Caco-2 (cell line): Measurements from ENCODE around the gene KCNH8. TPM values are rescaled to one million over a fixed set of nuclear protein-coding genes. Genes with fewer than 3 reads are reported as not detected.

Source experiments
- BruUV-seq: library from RNA; stranded (reverse); fragments of 400-500 nt; replicated peaks from 2 replicates; lab custom pipeline; 2021; lab: Mats Ljungman, UMichigan
- CTCF ChIA-PET: fragments of 300-600 bp; sonication (Branson Sonifier 250); formaldehyde crosslinking; loops from one replicate; lab custom pipeline; 2022; ENCODE audit warnings: antibody characterized with exemption; lab: Charles Lee
- POLR2A ChIA-PET: fragments of 300-600 bp; sonication (Branson Sonifier 250); formaldehyde crosslinking; loops from one replicate; lab custom pipeline; 2022; ENCODE audit warnings: antibody characterized with exemption; lab: Charles Lee
- DNase-seq, 2 experiments: peaks; one replicate each; pipeline versions ENCODE4 v3.0.0 to v3.0.0-alpha.2; 2020 to 2022
- H3K27me3 ChIP-seq: replicated peaks from 2 replicates; pipeline ENCODE4 v1.6.0; 2011; ENCODE audit warnings: low read length; ENCODE audit not compliant: control insufficient read depth, insufficient read depth
- H3K36me3 ChIP-seq: 2 replicates; pipeline ENCODE4 v1.5.1; 2011; ENCODE audit warnings: low read length; ENCODE audit not compliant: control insufficient read depth, insufficient read depth
- H3K4me1 ChIP-seq: fragments of 250-450 bp; sonication (Bioruptor Pico); 2 replicates; pipeline ENCODE4 v1.5.1; 2020; ENCODE audit warnings: mild to moderate bottlenecking
- H3K4me3 ChIP-seq: 2 replicates; pipeline ENCODE4 v1.5.1; 2011; ENCODE audit warnings: low read depth, mild to moderate bottlenecking, control low read depth, low read length
- H3K9me3 ChIP-seq: fragments of 250-450 bp; sonication (Bioruptor Pico); 2 replicates; pipeline ENCODE4 v1.5.1; 2020; ENCODE audit warnings: mild to moderate bottlenecking, moderate library complexity
- H3K27ac Mint-ChIP-seq: one replicate; pipeline ENCODE4 v1.8.0; 2022; ENCODE audit warnings: mixed read lengths; ENCODE audit not compliant: unreplicated experiment
- H3K27me3 Mint-ChIP-seq: one replicate; pipeline ENCODE4 v1.8.0; 2022; ENCODE audit warnings: mixed read lengths; ENCODE audit not compliant: insufficient read depth, unreplicated experiment
- H3K36me3 Mint-ChIP-seq: one replicate; pipeline ENCODE4 v1.8.0; 2022; ENCODE audit warnings: mild to moderate bottlenecking, mixed read lengths; ENCODE audit not compliant: insufficient read depth, unreplicated experiment
- H3K4me1 Mint-ChIP-seq: one replicate; pipeline ENCODE4 v1.8.0; 2022; ENCODE audit warnings: low read depth, mixed read lengths; ENCODE audit not compliant: unreplicated experiment
- H3K4me3 Mint-ChIP-seq: one replicate; pipeline ENCODE4 v1.8.0; 2022; ENCODE audit warnings: mild to moderate bottlenecking, moderate library complexity, mixed read lengths; ENCODE audit not compliant: unreplicated experiment
- H3K9me3 Mint-ChIP-seq: one replicate; pipeline ENCODE4 v1.8.0; 2022; ENCODE audit warnings: mixed read lengths; ENCODE audit not compliant: unreplicated experiment
- intact Hi-C: fragments of 100-400 bp; cut with micrococcal nuclease; formaldehyde crosslinking; loops from one replicate; pipeline ENCODE4 v1.10.0; 2022; ENCODE audit not compliant: unreplicated experiment
- total RNA-seq: library from RNA; stranded (reverse); gene quantifications from 2 replicates; pipeline ENCODE4 v1.2.3, GENCODE V29; 2022
- TF ChIP-seq, protein P1 (sequence below), 2 experiments: fragments of 200-600 bp in 1 of 2; IDR thresholded peaks; 1 replicate in 1 of 2; 2 replicates in 1 of 2; pipeline versions ENCODE4 v1.5.1 to v1.8.0; 2011 to 2022; ENCODE audit warnings: antibody characterized with exemption in 1 of 2, control low read depth in 1 of 2, inconsistent platforms in 1 of 2, low read depth in 1 of 2, low read length in 1 of 2, mild to moderate bottlenecking in 1 of 2, moderate library complexity in 1 of 2; ENCODE audit not compliant: insufficient read depth in 1 of 2, severe bottlenecking in 1 of 2, unreplicated experiment in 1 of 2

The KCNH8 gene
- total RNA-seq, 1 experiment from 2014 or later = 0.07 TPM

DNA sequence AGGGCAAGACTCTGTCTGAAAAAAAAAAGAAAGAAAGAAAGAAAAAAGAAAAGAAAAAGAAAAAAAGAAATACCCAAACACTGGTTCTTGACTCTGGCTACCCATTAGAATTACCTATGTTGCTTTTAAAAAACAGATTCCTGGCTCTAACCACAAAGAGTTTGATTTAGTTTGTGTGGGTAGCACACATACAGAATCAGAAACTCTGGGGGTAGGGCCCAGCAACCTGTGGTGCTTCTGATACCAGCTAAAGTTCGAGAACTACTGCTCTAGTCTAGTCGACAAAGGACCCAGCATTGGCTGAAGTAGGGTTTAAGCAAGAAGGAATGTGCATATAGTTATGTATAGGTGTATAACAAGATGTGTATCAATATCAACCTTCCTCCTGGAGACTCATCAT is 393.0 kb downstream of the KCNH8 start:
- H3K27me3 ChIP-seq = no peaks in the 10 kb centered on the region
- Mint-ChIP-seq H3K4me1 (no peaks in the 10 kb centered on the region), H3K36me3 (no peaks in the 10 kb centered on the region), H3K27me3 (peaks cover 3% of the 10 kb centered on the region), H3K9me3 (no peaks in the 10 kb centered on the region), H3K4me3 (no peak overlapping the region), H3K27ac (no peak overlapping the region)
- no peak for DNase-seq
- H3K9me3 ChIP-seq = no peaks in the 10 kb centered on the region
- CTCF ChIA-PET = no interaction called here
- no peak overlapping the region for H3K4me3 ChIP-seq
- H3K4me1 ChIP-seq = no peaks in the 10 kb centered on the region
- BruUV-seq = no TSS peak
- intact Hi-C loops = no loop called here
- H3K36me3 ChIP-seq = no peaks in the 10 kb centered on the region
- POLR2A ChIA-PET = no interaction called here
- TF ChIP-seq, protein P1, sequence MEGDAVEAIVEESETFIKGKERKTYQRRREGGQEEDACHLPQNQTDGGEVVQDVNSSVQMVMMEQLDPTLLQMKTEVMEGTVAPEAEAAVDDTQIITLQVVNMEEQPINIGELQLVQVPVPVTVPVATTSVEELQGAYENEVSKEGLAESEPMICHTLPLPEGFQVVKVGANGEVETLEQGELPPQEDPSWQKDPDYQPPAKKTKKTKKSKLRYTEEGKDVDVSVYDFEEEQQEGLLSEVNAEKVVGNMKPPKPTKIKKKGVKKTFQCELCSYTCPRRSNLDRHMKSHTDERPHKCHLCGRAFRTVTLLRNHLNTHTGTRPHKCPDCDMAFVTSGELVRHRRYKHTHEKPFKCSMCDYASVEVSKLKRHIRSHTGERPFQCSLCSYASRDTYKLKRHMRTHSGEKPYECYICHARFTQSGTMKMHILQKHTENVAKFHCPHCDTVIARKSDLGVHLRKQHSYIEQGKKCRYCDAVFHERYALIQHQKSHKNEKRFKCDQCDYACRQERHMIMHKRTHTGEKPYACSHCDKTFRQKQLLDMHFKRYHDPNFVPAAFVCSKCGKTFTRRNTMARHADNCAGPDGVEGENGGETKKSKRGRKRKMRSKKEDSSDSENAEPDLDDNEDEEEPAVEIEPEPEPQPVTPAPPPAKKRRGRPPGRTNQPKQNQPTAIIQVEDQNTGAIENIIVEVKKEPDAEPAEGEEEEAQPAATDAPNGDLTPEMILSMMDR (IDR thresholded peaks at IDR 0.05; ENCODE audit: insufficient read depth in 1 of 2, low read depth in 1 of 2, low read length in 1 of 2, severe bottlenecking in 1 of 2, unreplicated experiment in 1 of 2) = no peak

DNA sequence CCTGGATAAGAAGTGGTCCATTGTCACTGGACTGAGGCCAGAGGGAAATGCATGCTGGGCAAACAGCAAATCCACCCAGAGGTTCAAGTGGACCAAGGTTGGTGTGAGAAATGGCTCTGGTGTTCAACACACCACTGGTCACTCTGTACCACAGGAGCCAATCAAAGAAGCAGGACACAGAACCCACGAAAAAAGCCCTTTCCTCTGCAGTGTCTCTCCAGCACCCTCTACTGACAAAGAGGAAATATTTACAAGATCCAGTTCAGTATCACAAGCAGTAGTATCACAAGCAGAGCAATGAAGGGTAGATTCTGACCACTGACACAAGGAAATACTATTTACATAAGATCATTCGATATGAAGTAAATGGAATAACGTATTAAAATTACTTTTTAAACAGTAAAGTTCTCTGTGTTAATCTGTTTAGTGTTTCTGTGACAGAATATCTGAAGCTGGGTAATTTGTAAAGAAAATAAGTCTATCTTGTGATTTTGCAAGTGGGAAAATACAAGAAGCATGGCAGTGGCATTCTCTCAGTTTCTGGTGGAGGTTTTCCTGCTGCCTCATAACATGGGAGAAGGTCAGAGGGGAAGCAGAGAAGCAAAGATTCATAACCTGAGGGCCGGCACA is 395.0 kb downstream of the KCNH8 start:
- POLR2A ChIA-PET = no interaction called here
- Mint-ChIP-seq H3K27me3 (peaks cover 3% of the 10 kb centered on the region), H3K27ac (no peak overlapping the region), H3K4me3 (no peak overlapping the region), H3K36me3 (no peaks in the 10 kb centered on the region), H3K4me1 (no peaks in the 10 kb centered on the region), H3K9me3 (no peaks in the 10 kb centered on the region)
- Histone ChIP-seq H3K9me3 (no peaks in the 10 kb centered on the region), H3K4me3 (no peak overlapping the region), H3K27me3 (no peaks in the 10 kb centered on the region), H3K36me3 (no peaks in the 10 kb centered on the region), H3K4me1 (no peaks in the 10 kb centered on the region)
- no TSS peak for BruUV-seq
- intact Hi-C loops = loop anchor here (1.0 to 2.0 kb wide), 4 partner anchors 194 to 497 kb away; no protein-coding TSS in a partner anchor
- CTCF ChIA-PET = no interaction called here
- peak; percentile 18 to 36 for DNase-seq
- TF ChIP-seq, protein P1 (IDR thresholded peaks at IDR 0.05; ENCODE audit: insufficient read depth in 1 of 2, low read depth in 1 of 2, low read length in 1 of 2, severe bottlenecking in 1 of 2, unreplicated experiment in 1 of 2) = peak; percentile 56 to 64

DNA sequence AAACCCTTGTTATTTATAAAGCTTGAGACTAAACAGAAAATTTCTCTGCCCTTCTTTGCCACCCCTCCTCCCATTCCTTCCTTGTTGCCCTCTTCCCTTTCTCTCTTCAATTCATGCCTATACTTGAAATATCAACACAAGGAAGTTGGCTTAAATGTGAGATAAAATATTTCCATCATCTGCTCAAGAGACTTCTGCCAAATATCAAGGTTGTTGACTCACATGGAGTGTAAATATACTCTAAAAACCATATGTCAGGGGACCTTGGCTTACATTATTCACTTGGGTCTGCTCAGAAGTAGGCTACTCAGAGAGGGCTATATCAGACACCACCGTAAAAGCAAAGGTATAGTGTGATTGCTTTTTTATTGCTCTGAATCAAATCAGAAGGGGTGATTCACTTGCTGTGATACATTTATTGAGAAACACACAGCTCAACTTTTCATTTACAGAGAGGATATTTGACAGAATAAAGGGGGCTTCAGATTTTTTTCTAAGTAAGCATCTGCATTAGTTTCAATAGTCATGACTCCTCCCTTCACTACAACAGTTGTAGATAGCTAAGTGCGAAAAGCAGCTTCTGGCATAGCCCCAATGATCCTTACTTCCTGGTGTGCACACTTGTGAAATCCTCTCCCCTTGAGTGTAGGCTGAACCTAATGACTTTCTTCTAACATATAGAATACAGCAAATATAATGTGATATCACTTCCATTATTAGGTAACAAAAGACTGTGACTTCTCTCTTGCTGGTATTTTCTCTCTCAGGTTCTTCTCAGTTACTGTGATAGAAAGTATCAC is 399.6 kb downstream of the KCNH8 start:
- CTCF ChIA-PET = no interaction called here
- BruUV-seq = no TSS peak
- no peak for DNase-seq
- no peaks in the 10 kb centered on the region for H3K36me3 ChIP-seq
- no peaks in the 10 kb centered on the region for H3K9me3 ChIP-seq
- H3K36me3 Mint-ChIP-seq = no peaks in the 10 kb centered on the region
- intact Hi-C loops = no loop called here
- no peak overlapping the region for H3K4me3 Mint-ChIP-seq
- H3K27me3 ChIP-seq = no peaks in the 10 kb centered on the region
- no peaks in the 10 kb centered on the region for H3K4me1 Mint-ChIP-seq
- H3K4me1 ChIP-seq = no peaks in the 10 kb centered on the region
- H3K27me3 Mint-ChIP-seq = peaks cover 6% of the 10 kb centered on the region
- no peaks in the 10 kb centered on the region for H3K9me3 Mint-ChIP-seq
- TF ChIP-seq, protein P1 (IDR thresholded peaks at IDR 0.05; ENCODE audit: insufficient read depth in 1 of 2, low read depth in 1 of 2, low read length in 1 of 2, severe bottlenecking in 1 of 2, unreplicated experiment in 1 of 2) = no peak
- H3K4me3 ChIP-seq = no peak overlapping the region
- no peak overlapping the region for H3K27ac Mint-ChIP-seq
- POLR2A ChIA-PET = no interaction called here
